Activated T-helper 2 cell treated with anti-CD3 and anti-CD28 coated beads, Interferon-gamma antibody, Interleukin-2, Interleukin-4, amounts not matched to agents 10 μg/mL and 5 μg/mL and 100 μg/mL, durations not matched to agents 14 hours and 24 hours and 36 hours (primary cell): ENCODE results near the gene LMNB1. TPM values are rescaled to one million over a fixed set of nuclear protein-coding genes. Genes with fewer than 3 reads are reported as not detected.
"Not testable (repeated sequence)": the region's sequence is repeated elsewhere in the genome, so short reads cannot be mapped to it uniquely, and the experiment has no call there.

Experiments used
- DNase-seq: peaks from one replicate; pipeline ENCODE4 v3.0.0; 2021; ENCODE audit warnings: low spot score
- H3K27ac Mint-ChIP-seq: one replicate; pipeline ENCODE4 v1.8.0; 2021; ENCODE audit warnings: mixed read lengths
- H3K27me3 Mint-ChIP-seq: one replicate; pipeline ENCODE4 v1.8.0; 2021; ENCODE audit warnings: low read depth, mixed read lengths
- H3K36me3 Mint-ChIP-seq: one replicate; pipeline ENCODE4 v1.8.0; 2021; ENCODE audit warnings: low read depth, mixed read lengths
- H3K4me1 Mint-ChIP-seq: one replicate; pipeline ENCODE4 v1.8.0; 2021; ENCODE audit warnings: low read depth, mixed read lengths
- H3K4me3 Mint-ChIP-seq: one replicate; pipeline ENCODE4 v1.8.0; 2021; ENCODE audit warnings: low read depth, mild to moderate bottlenecking, moderate library complexity, mixed read lengths
- H3K9me3 Mint-ChIP-seq: one replicate; pipeline ENCODE4 v1.8.0; 2021; ENCODE audit warnings: mixed read lengths
- intact Hi-C: fragments of 100-400 bp; cut with micrococcal nuclease; formaldehyde crosslinking; loops from one replicate; pipeline ENCODE4 v1.15.1; 2023
- total RNA-seq: library from RNA; stranded (reverse); gene quantifications from 2 replicates; pipeline ENCODE4 v1.2.3, GENCODE V29; 2022

Gene LMNB1
- total RNA-seq, 1 donor from 2014 or later = 239 TPM

GRCh38 chr5:126812199-126812570, 35.2 kb downstream of the LMNB1 start:
- H3K27ac Mint-ChIP-seq = peak overlapping the region; percentile 95
- no peaks in the 10 kb centered on the region for H3K27me3 Mint-ChIP-seq
- H3K36me3 Mint-ChIP-seq = peaks cover 83% of the 10 kb centered on the region
- peaks cover 43% of the 10 kb centered on the region for H3K4me1 Mint-ChIP-seq
- no peak for DNase-seq
- H3K9me3 Mint-ChIP-seq = no peaks in the 10 kb centered on the region
- H3K4me3 Mint-ChIP-seq = peak overlapping the region; percentile 50
- intact Hi-C loops = no loop called here

- peaks cover 44% of the 10 kb centered on the region for H3K4me1 Mint-ChIP-seq
- H3K9me3 Mint-ChIP-seq, H3K4me3 Mint-ChIP-seq, H3K27me3 Mint-ChIP-seq, intact Hi-C loops, DNase-seq: not testable (repeated sequence)
- peaks cover 82% of the 10 kb centered on the region for H3K36me3 Mint-ChIP-seq
- peak overlapping the region; percentile 59 for H3K27ac Mint-ChIP-seq
These were observed 36.9 kb downstream of the LMNB1 start for GRCh38 chr5:126813799-126814198.

GRCh38 chr5:126814721-126815404, 37.9 kb downstream of the LMNB1 start:
- peaks cover 76% of the 10 kb centered on the region for H3K36me3 Mint-ChIP-seq
- DNase-seq = no peak
- peaks cover 41% of the 10 kb centered on the region for H3K4me1 Mint-ChIP-seq
- H3K9me3 Mint-ChIP-seq = no peaks in the 10 kb centered on the region
- intact Hi-C loops = no loop called here
- H3K27me3 Mint-ChIP-seq = no peaks in the 10 kb centered on the region
- H3K27ac Mint-ChIP-seq = peak overlapping the region; percentile 59
- no peak overlapping the region for H3K4me3 Mint-ChIP-seq

GRCh38 chr5:126816649-126817048, 39.7 kb downstream of the LMNB1 start:
- intact Hi-C loops = no loop called here
- Mint-ChIP-seq H3K27ac (peak overlapping the region; percentile 21), H3K36me3 (peaks cover 76% of the 10 kb centered on the region), H3K27me3 (no peaks in the 10 kb centered on the region), H3K4me3 (no peak overlapping the region), H3K4me1 (peaks cover 23% of the 10 kb centered on the region), H3K9me3 (no peaks in the 10 kb centered on the region)
- no peak for DNase-seq

GRCh38 chr5:126818736-126819135, 41.8 kb downstream of the LMNB1 start:
- H3K36me3 Mint-ChIP-seq = peaks cover 76% of the 10 kb centered on the region
- H3K4me3 Mint-ChIP-seq = no peak overlapping the region
- no peaks in the 10 kb centered on the region for H3K9me3 Mint-ChIP-seq
- peaks cover 18% of the 10 kb centered on the region for H3K4me1 Mint-ChIP-seq
- intact Hi-C loops = no loop called here
- DNase-seq = no peak
- H3K27me3 Mint-ChIP-seq = no peaks in the 10 kb centered on the region
- H3K27ac Mint-ChIP-seq = no peak overlapping the region

- peaks cover 16% of the 10 kb centered on the region for H3K4me1 Mint-ChIP-seq
- H3K4me3 Mint-ChIP-seq = no peak overlapping the region
- peaks cover 74% of the 10 kb centered on the region for H3K36me3 Mint-ChIP-seq
- intact Hi-C loops = no loop called here
- H3K9me3 Mint-ChIP-seq = no peaks in the 10 kb centered on the region
- no peak for DNase-seq
- H3K27ac Mint-ChIP-seq = no peak overlapping the region
- no peaks in the 10 kb centered on the region for H3K27me3 Mint-ChIP-seq
These were observed 42.3 kb downstream of the LMNB1 start for GRCh38 chr5:126819253-126819652.

- Mint-ChIP-seq H3K36me3 (peaks cover 80% of the 10 kb centered on the region), H3K27ac (no peak overlapping the region), H3K4me3 (no peak overlapping the region), H3K9me3 (no peaks in the 10 kb centered on the region), H3K4me1 (peaks cover 9% of the 10 kb centered on the region), H3K27me3 (no peaks in the 10 kb centered on the region)
- DNase-seq = no peak
- intact Hi-C loops = no loop called here
These were observed 49.8 kb downstream of the LMNB1 start for GRCh38 chr5:126826619-126827215.

- no peaks in the 10 kb centered on the region for H3K27me3 Mint-ChIP-seq
- no peak for DNase-seq
- peaks cover 77% of the 10 kb centered on the region for H3K36me3 Mint-ChIP-seq
- no peak overlapping the region for H3K27ac Mint-ChIP-seq
- no peaks in the 10 kb centered on the region for H3K9me3 Mint-ChIP-seq
- H3K4me1 Mint-ChIP-seq = peaks cover 6% of the 10 kb centered on the region
- intact Hi-C loops = no loop called here
- no peak overlapping the region for H3K4me3 Mint-ChIP-seq
These were observed 52.2 kb downstream of the LMNB1 start for GRCh38 chr5:126829098-126829497.

GRCh38 chr5:126830061-126830460, 53.1 kb downstream of the LMNB1 start:
- Mint-ChIP-seq H3K4me3 (no peak overlapping the region), H3K27ac (no peak overlapping the region), H3K36me3 (peaks cover 84% of the 10 kb centered on the region), H3K9me3 (no peaks in the 10 kb centered on the region), H3K27me3 (no peaks in the 10 kb centered on the region), H3K4me1 (peaks cover 9% of the 10 kb centered on the region)
- intact Hi-C loops = no loop called here
- DNase-seq = no peak

GRCh38 chr5:126831156-126831555, 54.2 kb downstream of the LMNB1 start:
- H3K27me3 Mint-ChIP-seq = no peaks in the 10 kb centered on the region
- intact Hi-C loops = no loop called here
- H3K9me3 Mint-ChIP-seq = no peaks in the 10 kb centered on the region

GRCh38 chr5:126836778-126837177, 59.8 kb downstream of the LMNB1 start:
- Mint-ChIP-seq H3K27ac (no peak overlapping the region), H3K4me3 (no peak overlapping the region), H3K9me3 (no peaks in the 10 kb centered on the region), H3K27me3 (no peaks in the 10 kb centered on the region), H3K36me3 (peaks cover 61% of the 10 kb centered on the region), H3K4me1 (peaks cover 5% of the 10 kb centered on the region)
- intact Hi-C loops = no loop called here
- no peak for DNase-seq

More at GRCh38 chr5:126831156-126831555, 54.2 kb downstream of the LMNB1 start:
- Mint-ChIP-seq H3K27ac (peak overlapping the region; percentile 8), H3K4me1 (peaks cover 9% of the 10 kb centered on the region), H3K36me3 (peaks cover 84% of the 10 kb centered on the region), H3K4me3 (no peak overlapping the region)
- DNase-seq = no peak

- H3K36me3 Mint-ChIP-seq = peaks cover 61% of the 10 kb centered on the region
These were observed 60.3 kb downstream of the LMNB1 start for GRCh38 chr5:126837242-126837641.

GRCh38 chr5:126837906-126838539, 61.1 kb downstream of the LMNB1 start:
- Mint-ChIP-seq H3K4me3 (no peak overlapping the region), H3K27ac (no peak overlapping the region), H3K27me3 (no peaks in the 10 kb centered on the region), H3K9me3 (no peaks in the 10 kb centered on the region), H3K4me1 (peaks cover 5% of the 10 kb centered on the region), H3K36me3 (peaks cover 54% of the 10 kb centered on the region)
- intact Hi-C loops = no loop called here
- no peak for DNase-seq

More at GRCh38 chr5:126837242-126837641, 60.3 kb downstream of the LMNB1 start:
- Mint-ChIP-seq H3K27me3 (no peaks in the 10 kb centered on the region), H3K9me3 (no peaks in the 10 kb centered on the region), H3K4me1 (peaks cover 5% of the 10 kb centered on the region), H3K4me3 (no peak overlapping the region), H3K27ac (no peak overlapping the region)
- intact Hi-C loops = no loop called here
- no peak for DNase-seq
